NT2/D1 (cell line): ENCODE results near the gene ZFYVE21.

Experiments used
- DNase-seq: peaks from one replicate; pipeline ENCODE4 v3.0.0-alpha.2; 2011; ENCODE audit warnings: low read depth, low spot score
- H3K27me3 ChIP-seq: 2 replicates; pipeline ENCODE4 v1.6.0; 2011; ENCODE audit warnings: mild to moderate bottlenecking; ENCODE audit not compliant: insufficient read length, insufficient read depth
- H3K36me3 ChIP-seq: 2 replicates; pipeline ENCODE4 v1.6.1; 2011; ENCODE audit warnings: mild to moderate bottlenecking, low read length, mixed read lengths; ENCODE audit not compliant: insufficient read depth, insufficient read length
- H3K4me1 ChIP-seq: 2 replicates; pipeline ENCODE4 v1.5.1; 2011; ENCODE audit not compliant: insufficient read depth, insufficient read length
- H3K4me3 ChIP-seq: 2 replicates; pipeline ENCODE4 v1.5.1; 2011; ENCODE audit warnings: low read depth; ENCODE audit not compliant: insufficient read length
- H3K9ac ChIP-seq: 2 replicates; pipeline ENCODE4 v1.6.0; 2011; ENCODE audit warnings: low read depth; ENCODE audit not compliant: insufficient read length
- H3K9me3 ChIP-seq: 2 replicates; pipeline ENCODE4 v1.5.1; 2011; ENCODE audit warnings: mild to moderate bottlenecking, low read length; ENCODE audit not compliant: insufficient read depth
- SUZ12 ChIP-seq: IDR thresholded peaks from 2 replicates; pipeline ENCODE4 v1.6.1; 2011; ENCODE audit not compliant: insufficient read length, insufficient read depth; ENCODE audit errors: extremely low read depth
- YY1 ChIP-seq: IDR thresholded peaks from 2 replicates; pipeline ENCODE4 v1.6.1; 2011; ENCODE audit not compliant: insufficient read length, insufficient read depth
- ZNF274 ChIP-seq: IDR thresholded peaks from 2 replicates; pipeline ENCODE4 v1.6.1; 2011; ENCODE audit warnings: mild to moderate bottlenecking, low read depth, low read length

The ZFYVE21 gene

DNA sequence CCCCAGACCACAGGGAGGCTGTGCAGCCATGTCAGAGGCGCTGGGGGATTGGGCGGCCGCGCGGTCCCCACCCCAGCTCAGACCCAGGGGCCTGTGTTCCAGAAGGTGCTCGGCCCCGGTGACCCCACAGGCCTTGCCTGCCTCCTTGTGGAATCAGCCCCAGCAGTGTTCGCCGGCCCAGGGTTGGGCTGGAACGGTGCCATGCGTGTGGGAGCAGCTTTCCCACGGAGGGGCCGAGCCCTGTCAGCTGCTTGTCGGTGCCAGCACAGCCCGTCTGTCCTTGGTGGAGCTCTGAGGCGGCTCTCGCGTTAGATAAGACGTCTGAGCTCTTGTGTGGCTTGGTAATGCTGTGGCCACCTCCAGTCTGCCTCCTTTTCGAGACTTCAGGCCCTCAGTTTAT, 8.5 kb downstream of the ZFYVE21 start:
- no peaks in the 10 kb centered on the region for H3K4me1 ChIP-seq
- peaks cover 29% of the 10 kb centered on the region for H3K36me3 ChIP-seq
- H3K27me3 ChIP-seq = no peaks in the 10 kb centered on the region
- H3K9ac ChIP-seq = no peak overlapping the region
- no peak overlapping the region for H3K4me3 ChIP-seq
- TF ChIP-seq SUZ12 = no peak
- DNase-seq = no peak
- no peaks in the 10 kb centered on the region for H3K9me3 ChIP-seq

DNA sequence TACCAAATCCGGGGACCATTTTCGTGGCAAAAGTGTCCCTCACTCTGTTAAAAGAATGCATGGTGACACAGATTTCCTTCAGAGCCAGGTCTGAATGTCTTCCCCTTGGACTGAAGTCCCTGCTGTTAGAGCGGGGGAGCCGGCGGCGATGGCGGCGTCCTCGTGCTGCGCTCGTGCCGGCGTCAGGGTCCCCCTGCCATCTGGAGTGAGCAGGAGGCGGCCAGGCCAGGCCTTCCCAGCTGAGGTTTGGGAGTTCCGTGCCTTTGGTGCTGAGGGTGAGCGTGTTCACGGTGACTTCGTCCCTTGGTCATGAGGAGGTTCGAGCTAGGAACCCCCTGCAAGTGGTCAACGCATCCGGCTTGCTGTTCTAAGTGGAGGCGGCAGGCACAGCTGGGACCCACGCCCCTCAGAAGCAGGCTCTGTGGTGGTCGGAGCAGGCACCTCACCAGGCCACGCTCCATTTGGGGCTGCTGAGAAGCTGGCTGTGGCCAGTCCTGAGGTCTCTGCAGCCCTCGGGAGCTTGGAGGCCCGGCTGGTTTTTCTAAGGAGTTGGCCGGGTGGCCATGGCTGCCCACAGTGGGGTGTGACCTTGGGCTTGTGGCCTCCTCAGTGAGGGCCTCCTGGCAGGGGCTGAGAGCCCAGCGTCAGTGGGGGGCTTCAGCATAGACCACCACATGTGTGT, 9.5 kb downstream of the ZFYVE21 start:
- no peak overlapping the region for H3K4me3 ChIP-seq
- H3K4me1 ChIP-seq = no peaks in the 10 kb centered on the region
- no peak overlapping the region for H3K9ac ChIP-seq
- H3K36me3 ChIP-seq = peaks cover 38% of the 10 kb centered on the region
- TF ChIP-seq SUZ12 (no peak), YY1 (no peak), ZNF274 (no peak)
- DNase-seq = no peak
- no peaks in the 10 kb centered on the region for H3K9me3 ChIP-seq
- no peaks in the 10 kb centered on the region for H3K27me3 ChIP-seq

DNA sequence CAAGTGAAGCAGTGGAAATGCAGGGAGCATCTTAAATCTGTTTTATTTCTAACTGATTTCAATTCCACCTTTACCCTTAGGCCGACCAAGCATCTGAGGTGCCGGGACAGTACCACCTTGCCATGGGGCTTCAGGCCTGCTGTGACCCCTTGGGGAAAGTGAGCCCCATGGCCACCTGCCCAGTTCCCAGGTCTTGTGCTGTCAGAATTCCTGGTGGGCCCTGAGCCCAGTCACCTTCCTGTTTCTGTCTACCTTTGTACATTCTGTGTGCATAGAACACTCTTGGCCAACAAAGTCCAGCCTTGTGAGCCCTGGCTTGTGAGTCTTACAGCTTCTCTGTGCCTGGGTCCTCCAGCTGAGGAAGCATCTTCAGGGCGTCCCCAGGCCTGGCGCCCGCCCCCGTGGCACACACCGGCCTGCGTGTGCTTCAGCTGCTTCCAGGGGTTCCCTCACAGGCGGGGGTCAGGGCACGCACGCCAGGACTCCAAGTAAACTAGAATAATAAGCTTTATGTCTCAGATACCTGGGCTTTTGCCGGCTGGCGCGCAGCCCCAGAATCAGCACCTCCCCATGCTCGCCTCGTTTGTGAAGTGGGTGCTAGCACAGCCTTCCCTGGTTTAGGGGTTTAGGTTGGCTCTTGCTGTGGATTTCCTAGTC, 10.3 kb downstream of the ZFYVE21 start:
- no peak overlapping the region for H3K9ac ChIP-seq
- no peak for DNase-seq
- H3K36me3 ChIP-seq = peaks cover 45% of the 10 kb centered on the region
- H3K27me3 ChIP-seq = no peaks in the 10 kb centered on the region
- no peak overlapping the region for H3K4me3 ChIP-seq
- H3K9me3 ChIP-seq = no peaks in the 10 kb centered on the region
- TF ChIP-seq SUZ12 (no peak), ZNF274 (no peak), YY1 (no peak)
- no peaks in the 10 kb centered on the region for H3K4me1 ChIP-seq

DNA sequence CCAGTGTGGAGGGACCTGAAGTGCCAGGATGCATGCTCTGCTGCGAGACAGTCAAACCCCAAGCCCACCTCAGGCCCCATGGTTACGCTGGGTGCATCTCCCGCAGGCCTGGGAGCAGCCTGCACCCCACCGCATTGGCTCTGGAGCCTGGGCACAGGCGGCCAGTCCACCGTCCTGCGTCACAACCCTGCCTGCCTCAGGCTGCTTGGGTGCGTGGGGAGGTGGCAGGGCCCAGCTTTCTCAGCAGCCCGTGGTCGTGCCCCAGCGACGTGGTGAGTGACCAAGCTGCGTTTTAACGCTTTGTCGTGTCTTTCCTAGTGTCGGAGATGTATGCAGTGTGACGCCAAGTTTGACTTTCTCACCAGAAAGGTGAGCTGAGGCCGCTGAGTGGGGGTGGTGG, 10.9 kb downstream of the ZFYVE21 start:
- TF ChIP-seq SUZ12 (no peak), ZNF274 (no peak), YY1 (no peak)
- Histone ChIP-seq H3K4me3 (no peak overlapping the region), H3K36me3 (peaks cover 41% of the 10 kb centered on the region)

DNA sequence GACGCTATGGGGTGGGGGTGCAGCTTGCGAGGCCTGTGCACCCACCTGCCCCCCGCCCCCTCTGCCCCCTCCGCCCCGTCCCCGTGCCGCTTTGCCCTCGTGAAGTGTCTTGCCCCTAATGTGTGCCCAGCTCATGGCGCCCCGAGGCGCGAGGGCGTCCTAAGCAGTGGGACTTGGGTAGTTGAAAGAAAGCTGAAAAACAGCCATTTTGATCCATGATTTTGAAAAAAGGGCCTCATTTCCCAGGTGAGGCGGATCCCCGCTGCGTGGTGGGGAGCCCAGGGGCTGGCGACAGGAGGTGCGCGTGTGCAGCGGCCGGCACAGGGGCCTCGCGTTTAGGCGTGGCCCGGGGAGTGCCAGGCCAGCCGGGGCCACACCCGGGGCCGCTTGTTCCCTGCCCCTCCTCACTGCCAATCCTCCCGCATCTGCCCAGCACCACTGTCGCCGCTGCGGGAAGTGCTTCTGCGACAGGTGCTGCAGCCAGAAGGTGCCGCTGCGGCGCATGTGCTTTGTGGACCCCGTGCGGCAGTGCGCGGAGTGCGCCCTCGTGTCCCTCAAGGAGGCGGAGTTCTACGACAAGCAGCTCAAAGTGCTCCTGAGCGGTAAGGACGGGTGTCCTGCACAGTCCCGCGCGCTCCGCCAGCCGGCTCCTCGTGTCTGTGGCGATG, 11.8 kb downstream of the ZFYVE21 start:
- no peaks in the 10 kb centered on the region for H3K9me3 ChIP-seq
- peaks cover 51% of the 10 kb centered on the region for H3K36me3 ChIP-seq
- H3K9ac ChIP-seq = no peak overlapping the region
- DNase-seq = no peak
- no peak overlapping the region for H3K4me3 ChIP-seq
- TF ChIP-seq SUZ12 = no peak
- TF ChIP-seq ZNF274 = no peak
- no peak for TF ChIP-seq YY1
- no peaks in the 10 kb centered on the region for H3K27me3 ChIP-seq
- no peaks in the 10 kb centered on the region for H3K4me1 ChIP-seq

More for the DNA sequence above, 10.9 kb downstream of the ZFYVE21 start:
- no peaks in the 10 kb centered on the region for H3K4me1 ChIP-seq
- no peak overlapping the region for H3K9ac ChIP-seq
- no peaks in the 10 kb centered on the region for H3K27me3 ChIP-seq
- DNase-seq = no peak
- no peaks in the 10 kb centered on the region for H3K9me3 ChIP-seq

DNA sequence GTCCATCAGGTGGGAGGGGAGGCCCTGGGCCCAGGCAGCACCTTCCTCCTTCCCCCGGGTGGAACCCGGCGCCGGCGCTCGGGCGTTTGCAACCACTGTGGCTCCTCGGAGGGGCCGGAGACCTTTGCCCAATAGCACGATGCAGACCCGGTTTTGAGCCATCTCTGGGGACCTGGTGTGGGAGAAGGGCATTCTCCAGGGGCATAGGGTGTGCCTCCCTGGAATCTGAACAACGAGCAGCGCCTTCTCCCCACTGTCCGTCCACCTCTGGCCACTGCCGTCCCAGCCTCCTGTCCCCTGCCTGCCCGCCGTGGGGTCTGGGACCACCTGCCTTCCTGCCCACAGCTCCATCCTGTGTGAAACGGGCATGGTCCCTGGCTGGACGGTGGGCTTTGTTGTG, 12.5 kb downstream of the ZFYVE21 start:
- DNase-seq = no peak
- no peak overlapping the region for H3K9ac ChIP-seq
- no peaks in the 10 kb centered on the region for H3K4me1 ChIP-seq
- no peaks in the 10 kb centered on the region for H3K9me3 ChIP-seq
- peaks cover 58% of the 10 kb centered on the region for H3K36me3 ChIP-seq
- no peak overlapping the region for H3K4me3 ChIP-seq
- no peak for TF ChIP-seq YY1
- TF ChIP-seq SUZ12 = no peak
- TF ChIP-seq ZNF274 = no peak
- no peaks in the 10 kb centered on the region for H3K27me3 ChIP-seq

DNA sequence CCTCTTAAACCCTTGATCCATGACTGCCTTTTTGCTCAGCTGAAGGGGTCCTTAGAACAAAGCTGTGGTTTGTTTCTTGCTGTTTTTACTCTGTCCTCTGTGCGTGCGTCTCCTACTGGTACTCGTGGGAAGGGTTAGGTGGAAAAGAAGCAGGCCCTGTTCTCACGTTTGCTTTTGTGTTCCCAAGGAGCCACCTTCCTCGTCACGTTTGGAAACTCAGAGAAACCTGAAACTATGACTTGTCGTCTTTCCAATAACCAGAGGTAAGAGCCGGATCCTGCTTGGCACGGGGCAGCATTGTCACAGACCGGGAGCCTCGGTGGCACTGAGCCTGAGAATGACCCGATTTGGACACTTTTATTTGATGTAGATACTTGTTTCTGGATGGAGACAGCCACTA, 13.1 kb downstream of the ZFYVE21 start:
- Histone ChIP-seq H3K36me3 (peaks cover 62% of the 10 kb centered on the region), H3K4me3 (no peak overlapping the region), H3K27me3 (no peaks in the 10 kb centered on the region), H3K4me1 (no peaks in the 10 kb centered on the region), H3K9me3 (no peaks in the 10 kb centered on the region), H3K9ac (no peak overlapping the region)
- no peak for TF ChIP-seq ZNF274
- no peak for TF ChIP-seq YY1
- no peak for TF ChIP-seq SUZ12
- no peak for DNase-seq
